Heart left ventricle (tissue), 13 donors: Measurements from ENCODE around the gene SNURF.

Experiments
- POLR2A ChIP-seq, 2 donors: fragments of 450-650 bp; IDR thresholded peaks; one replicate each; pipeline ENCODE4 v1.6.1; 2017; ENCODE audit warnings: antibody characterized with exemption in 2 of 2, mild to moderate bottlenecking in 2 of 2, moderate library complexity in 2 of 2
- TF ChIP-seq, protein P1 (sequence below), 12 donors: fragments of 200-600 bp; sonication (generic) in 4 of 12; IDR thresholded peaks; one replicate each; pipeline versions ENCODE4 v1.5.0 to v1.8.0; 2018 to 2022; ENCODE audit warnings: antibody characterized with exemption in 12 of 12, mild to moderate bottlenecking in 5 of 12
- donor health status: ischemic (EF 13 %, LVEDD 7.1; RV severe dilation, severe dysfunction).
- donor health status: DM: no; HTN: yes; CAD: no.
- donor health status: DM: no; HTN: no; CAD: no.
- donor health status: ischemic (EF 25% LVEDD 6.9; RV normal size, moderate dysfunction).
- donor health status: ischemic (EF 25% LVEDD 5.7; RV mildly dilated, moderate dysfunction).
- donor health status: ischemic (EF 35%, LVEDD 5.7; RV mildly dilated, moderate dysfunction).
- donor health status: nonischemic (EF 11% LVEDD 7.7; RV severe dilation, severe dysfunction).
- donor health status: DM: yes; HTN: yes; CAD: no.
- donor health status: PGD.
- donor health status: ischemic (EF 29% LVEDD 5.4; RV normal size, mild dysfunction).
- donor health status: nonischemic (EF 23%, LVEDD 6.1; RV moderate dilation, normal function).

- TF ChIP-seq, protein P1, sequence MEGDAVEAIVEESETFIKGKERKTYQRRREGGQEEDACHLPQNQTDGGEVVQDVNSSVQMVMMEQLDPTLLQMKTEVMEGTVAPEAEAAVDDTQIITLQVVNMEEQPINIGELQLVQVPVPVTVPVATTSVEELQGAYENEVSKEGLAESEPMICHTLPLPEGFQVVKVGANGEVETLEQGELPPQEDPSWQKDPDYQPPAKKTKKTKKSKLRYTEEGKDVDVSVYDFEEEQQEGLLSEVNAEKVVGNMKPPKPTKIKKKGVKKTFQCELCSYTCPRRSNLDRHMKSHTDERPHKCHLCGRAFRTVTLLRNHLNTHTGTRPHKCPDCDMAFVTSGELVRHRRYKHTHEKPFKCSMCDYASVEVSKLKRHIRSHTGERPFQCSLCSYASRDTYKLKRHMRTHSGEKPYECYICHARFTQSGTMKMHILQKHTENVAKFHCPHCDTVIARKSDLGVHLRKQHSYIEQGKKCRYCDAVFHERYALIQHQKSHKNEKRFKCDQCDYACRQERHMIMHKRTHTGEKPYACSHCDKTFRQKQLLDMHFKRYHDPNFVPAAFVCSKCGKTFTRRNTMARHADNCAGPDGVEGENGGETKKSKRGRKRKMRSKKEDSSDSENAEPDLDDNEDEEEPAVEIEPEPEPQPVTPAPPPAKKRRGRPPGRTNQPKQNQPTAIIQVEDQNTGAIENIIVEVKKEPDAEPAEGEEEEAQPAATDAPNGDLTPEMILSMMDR (IDR thresholded peaks at IDR 0.05): no peak
- no peak for TF ChIP-seq POLR2A (IDR thresholded peaks at IDR 0.05)
Observed at GRCh38 chr15:24919446-24919845, 35.3 kb upstream of the SNURF start.
